Loucy (cell line): ENCODE results near the gene EEA1.

Source experiments
- EZH2phosphoT487 ChIP-seq: fragments of 200-600 bp; IDR thresholded peaks from 2 replicates; pipeline ENCODE4 v1.6.1; 2018; ENCODE audit warnings: antibody characterized with exemption, mild to moderate bottlenecking, moderate library complexity, borderline replicate concordance
- TF ChIP-seq, protein P1 (sequence below): fragments of 200-600 bp; sonication (generic); conservative IDR thresholded peaks from 2 replicates; pipeline ENCODE4 v1.5.1; 2014; ENCODE audit warnings: mild to moderate bottlenecking, antibody characterized with exemption, low read length

DNA sequence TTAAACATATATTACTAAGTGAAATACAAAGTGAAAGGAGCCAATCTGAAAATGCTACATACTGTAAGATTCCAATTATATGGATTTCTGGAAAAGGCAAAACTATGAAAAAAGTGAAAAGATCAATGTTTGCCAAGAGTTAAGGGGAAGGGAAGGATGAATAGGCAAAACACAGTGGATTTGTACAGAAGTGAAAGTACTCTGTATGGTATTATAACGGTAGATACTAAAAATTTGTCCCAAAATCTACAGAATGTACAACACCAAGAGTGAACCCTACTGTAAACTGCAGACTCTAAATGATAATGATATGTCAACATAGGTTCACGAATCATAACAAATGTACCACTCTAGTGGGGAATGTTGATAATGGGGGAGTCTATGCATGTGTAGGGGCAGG is 17.8 kb downstream of the EEA1 start:
- TF ChIP-seq, protein P1, sequence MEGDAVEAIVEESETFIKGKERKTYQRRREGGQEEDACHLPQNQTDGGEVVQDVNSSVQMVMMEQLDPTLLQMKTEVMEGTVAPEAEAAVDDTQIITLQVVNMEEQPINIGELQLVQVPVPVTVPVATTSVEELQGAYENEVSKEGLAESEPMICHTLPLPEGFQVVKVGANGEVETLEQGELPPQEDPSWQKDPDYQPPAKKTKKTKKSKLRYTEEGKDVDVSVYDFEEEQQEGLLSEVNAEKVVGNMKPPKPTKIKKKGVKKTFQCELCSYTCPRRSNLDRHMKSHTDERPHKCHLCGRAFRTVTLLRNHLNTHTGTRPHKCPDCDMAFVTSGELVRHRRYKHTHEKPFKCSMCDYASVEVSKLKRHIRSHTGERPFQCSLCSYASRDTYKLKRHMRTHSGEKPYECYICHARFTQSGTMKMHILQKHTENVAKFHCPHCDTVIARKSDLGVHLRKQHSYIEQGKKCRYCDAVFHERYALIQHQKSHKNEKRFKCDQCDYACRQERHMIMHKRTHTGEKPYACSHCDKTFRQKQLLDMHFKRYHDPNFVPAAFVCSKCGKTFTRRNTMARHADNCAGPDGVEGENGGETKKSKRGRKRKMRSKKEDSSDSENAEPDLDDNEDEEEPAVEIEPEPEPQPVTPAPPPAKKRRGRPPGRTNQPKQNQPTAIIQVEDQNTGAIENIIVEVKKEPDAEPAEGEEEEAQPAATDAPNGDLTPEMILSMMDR = no peak
- TF ChIP-seq EZH2phosphoT487 = no peak
